Measurements from ENCODE around the gene BNIP3. TPM values are rescaled to one million over a fixed set of nuclear protein-coding genes. Genes with fewer than 3 reads are reported as not detected.

BNIP3 gene
- total RNA-seq, 4 donors from 2014 or later: 53.5 to 102 (median 68.3) TPM

DNA sequence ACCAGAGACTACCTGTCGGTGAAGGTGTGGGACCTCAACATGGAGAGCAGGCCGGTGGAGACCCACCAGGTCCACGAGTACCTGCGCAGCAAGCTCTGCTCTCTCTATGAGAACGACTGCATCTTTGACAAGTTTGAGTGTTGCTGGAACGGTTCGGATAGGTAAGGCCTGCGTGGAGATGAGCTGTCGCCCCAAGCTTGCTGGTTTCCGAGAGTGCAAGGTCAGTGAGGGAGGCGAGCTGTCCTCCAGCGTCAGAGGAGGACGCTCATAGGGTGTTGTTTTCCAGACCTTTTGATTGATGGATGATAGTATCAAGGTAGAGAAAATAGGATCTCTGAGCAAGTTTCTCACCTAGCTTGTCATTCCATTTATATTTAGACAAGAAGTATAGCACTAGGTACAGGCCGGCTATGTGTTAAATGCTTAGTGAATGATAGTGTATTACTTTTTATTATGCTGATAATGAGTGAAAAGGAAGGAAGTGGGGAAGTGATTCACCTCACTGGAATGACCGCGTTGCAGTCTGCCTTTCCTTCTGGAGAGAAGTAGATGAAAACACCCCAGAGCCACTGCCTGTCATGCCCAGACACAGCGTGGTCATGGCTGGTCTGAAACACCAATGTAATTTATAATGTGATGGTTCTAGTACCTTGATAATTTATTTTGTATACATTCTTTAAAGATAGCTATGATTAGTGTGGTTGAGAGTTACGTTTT is 33.9 kb downstream of the BNIP3 start:
- Histone ChIP-seq H3K27me3 (no peaks in the 10 kb centered on the region), H3K27ac (no peak overlapping the region), H3K9me3 (no peaks in the 10 kb centered on the region), H3K4me3 (no peak overlapping the region), H3K36me3 (peaks cover 0 to 89% of the 10 kb centered on the region in 2 donors), H3K4me1 (peaks cover 0 to 8% (median 0%) of the 10 kb centered on the region in 3 donors)
- no peak for ATAC-seq
- WGBS, 2 donors (ENCODE audit: low coverage in 1 of 2): 79 to 88% methylated on average over 8 to 12 of the region's 18 CpGs
- no peak for TF ChIP-seq POLR2AphosphoS5 (IDR thresholded peaks at IDR 0.05)
- no peak for TF ChIP-seq EP300 (IDR thresholded peaks at IDR 0.05)
- TF ChIP-seq, protein P1, sequence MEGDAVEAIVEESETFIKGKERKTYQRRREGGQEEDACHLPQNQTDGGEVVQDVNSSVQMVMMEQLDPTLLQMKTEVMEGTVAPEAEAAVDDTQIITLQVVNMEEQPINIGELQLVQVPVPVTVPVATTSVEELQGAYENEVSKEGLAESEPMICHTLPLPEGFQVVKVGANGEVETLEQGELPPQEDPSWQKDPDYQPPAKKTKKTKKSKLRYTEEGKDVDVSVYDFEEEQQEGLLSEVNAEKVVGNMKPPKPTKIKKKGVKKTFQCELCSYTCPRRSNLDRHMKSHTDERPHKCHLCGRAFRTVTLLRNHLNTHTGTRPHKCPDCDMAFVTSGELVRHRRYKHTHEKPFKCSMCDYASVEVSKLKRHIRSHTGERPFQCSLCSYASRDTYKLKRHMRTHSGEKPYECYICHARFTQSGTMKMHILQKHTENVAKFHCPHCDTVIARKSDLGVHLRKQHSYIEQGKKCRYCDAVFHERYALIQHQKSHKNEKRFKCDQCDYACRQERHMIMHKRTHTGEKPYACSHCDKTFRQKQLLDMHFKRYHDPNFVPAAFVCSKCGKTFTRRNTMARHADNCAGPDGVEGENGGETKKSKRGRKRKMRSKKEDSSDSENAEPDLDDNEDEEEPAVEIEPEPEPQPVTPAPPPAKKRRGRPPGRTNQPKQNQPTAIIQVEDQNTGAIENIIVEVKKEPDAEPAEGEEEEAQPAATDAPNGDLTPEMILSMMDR (IDR thresholded peaks at IDR 0.05): no peak
- TF ChIP-seq POLR2A (IDR thresholded peaks at IDR 0.05): no peak

DNA sequence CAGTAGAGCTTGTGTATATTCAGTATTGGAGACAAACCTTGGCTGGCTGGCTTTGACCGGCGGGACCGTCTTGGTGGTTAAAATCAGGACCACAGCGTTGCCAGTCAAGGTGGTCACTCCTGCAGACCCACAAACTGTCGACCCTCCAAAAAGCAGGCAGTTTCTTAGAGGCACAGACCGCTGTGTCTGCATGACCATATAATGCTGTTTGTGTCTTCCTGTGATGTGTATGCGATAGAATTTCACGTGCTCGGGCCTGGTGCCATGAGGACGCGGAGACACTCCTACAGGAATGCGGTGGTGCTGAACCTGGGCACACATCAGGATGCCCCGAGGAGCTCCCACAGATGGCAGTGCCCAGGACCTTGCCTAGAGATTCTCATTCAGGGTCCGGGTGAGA is 34.8 kb downstream of the BNIP3 start:
- Histone ChIP-seq H3K27ac (no peak overlapping the region), H3K9me3 (no peaks in the 10 kb centered on the region), H3K36me3 (peaks cover 0 to 94% of the 10 kb centered on the region in 2 donors), H3K4me1 (peaks cover 0 to 8% (median 0%) of the 10 kb centered on the region in 3 donors), H3K4me3 (no peak overlapping the region), H3K27me3 (no peaks in the 10 kb centered on the region)
- 94 to 96% methylated on average over 3 to 8 of the region's 14 CpGs for WGBS, 2 donors (ENCODE audit: low coverage in 1 of 2)
- TF ChIP-seq POLR2A (IDR thresholded peaks at IDR 0.05) (no peak), POLR2AphosphoS5 (IDR thresholded peaks at IDR 0.05) (no peak), EP300 (IDR thresholded peaks at IDR 0.05) (no peak)
- TF ChIP-seq, protein P1 (IDR thresholded peaks at IDR 0.05): no peak
- no peak for ATAC-seq

DNA sequence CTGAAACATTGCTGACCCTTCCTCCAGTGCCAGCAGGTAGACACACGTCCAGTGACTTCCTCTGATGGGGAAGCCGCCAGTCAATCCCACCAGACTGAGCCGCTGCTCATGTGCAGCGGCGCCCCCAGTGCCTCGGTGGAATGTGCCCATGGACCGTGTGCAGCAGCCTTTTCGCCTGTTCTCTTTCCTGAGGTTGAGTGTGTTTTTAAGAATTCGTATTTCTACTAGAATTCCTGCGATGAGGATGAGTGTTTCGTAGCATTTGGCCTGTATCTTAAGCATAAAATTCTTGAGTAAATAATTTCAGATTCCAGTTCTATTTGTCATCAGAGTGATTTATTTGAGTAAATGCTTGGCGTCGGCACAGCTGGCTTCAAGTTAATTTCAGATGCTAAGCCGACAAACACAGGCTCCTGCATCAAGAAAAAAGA is 35.4 kb downstream of the BNIP3 start:
- no peaks in the 10 kb centered on the region for H3K27me3 ChIP-seq
- H3K4me1 ChIP-seq: peaks cover 0 to 8% (median 0%) of the 10 kb centered on the region in 3 donors
- H3K9me3 ChIP-seq: no peaks in the 10 kb centered on the region
- 62 to 70% methylated on average over 13 of the region's 14 CpGs for WGBS, 2 donors (ENCODE audit: low coverage in 1 of 2)
- H3K27ac ChIP-seq: peak overlapping the region in 2 of 4 donors; percentile 45 to 48
- TF ChIP-seq, protein P1 (IDR thresholded peaks at IDR 0.05): no peak
- TF ChIP-seq POLR2AphosphoS5 (IDR thresholded peaks at IDR 0.05) (peak; percentile 41), EP300 (IDR thresholded peaks at IDR 0.05) (no peak)
- H3K36me3 ChIP-seq: peaks cover 0 to 94% of the 10 kb centered on the region in 2 donors
- no peak overlapping the region for H3K4me3 ChIP-seq
- peak; percentile 39 for ATAC-seq

DNA sequence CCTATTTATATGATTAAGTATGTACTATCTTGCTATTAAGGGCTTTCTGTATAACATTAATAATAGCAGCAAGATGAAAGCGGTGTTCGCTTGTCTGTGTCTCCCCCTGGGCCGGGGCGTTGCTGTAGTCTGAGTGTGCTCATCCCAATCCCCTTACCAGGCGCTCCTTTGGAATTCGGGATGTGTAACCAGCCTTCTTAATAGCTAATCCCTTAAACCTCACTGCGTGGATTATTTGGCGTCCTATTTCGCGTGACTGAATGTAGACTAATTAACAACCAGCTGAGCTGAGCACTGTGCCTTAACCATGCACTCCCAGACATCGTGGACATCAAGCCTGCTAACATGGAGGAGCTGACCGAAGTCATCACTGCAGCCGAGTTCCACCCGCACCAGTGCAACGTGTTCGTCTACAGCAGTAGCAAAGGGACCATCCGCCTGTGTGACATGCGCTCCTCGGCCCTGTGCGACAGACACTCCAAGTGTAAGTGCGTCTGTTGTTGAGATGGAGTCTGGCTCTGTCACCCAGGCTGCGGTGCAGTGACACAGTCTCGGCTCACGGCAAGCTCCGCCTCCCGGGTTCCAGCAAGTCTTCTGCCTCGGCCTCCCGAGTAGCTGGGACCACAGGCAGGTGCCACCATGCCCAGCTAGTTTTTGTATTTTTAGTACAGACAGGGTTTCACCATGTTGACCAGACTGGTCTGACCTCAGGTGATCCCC is 36.6 kb downstream of the BNIP3 start:
- Histone ChIP-seq H3K4me1 (peaks cover 0 to 8% (median 0%) of the 10 kb centered on the region in 3 donors), H3K9me3 (no peaks in the 10 kb centered on the region), H3K27me3 (no peaks in the 10 kb centered on the region), H3K36me3 (peaks cover 0 to 94% of the 10 kb centered on the region in 2 donors), H3K27ac (no peak overlapping the region), H3K4me3 (no peak overlapping the region)
- 93 to 98% methylated on average over 11 to 12 of the region's 28 CpGs for WGBS, 2 donors (ENCODE audit: low coverage in 1 of 2)
- TF ChIP-seq POLR2A (IDR thresholded peaks at IDR 0.05) (no peak), POLR2AphosphoS5 (IDR thresholded peaks at IDR 0.05) (no peak), EP300 (IDR thresholded peaks at IDR 0.05) (no peak)
- TF ChIP-seq, protein P1 (IDR thresholded peaks at IDR 0.05): no peak
- ATAC-seq: no peak
